GM19193 (cell line): Measurements from ENCODE around the gene PIGZ.

ENCODE experiments used
- POLR2A ChIP-seq: IDR thresholded peaks from 4 replicates; pipeline ENCODE4 v1.6.1; 2011; ENCODE audit not compliant: insufficient read depth, insufficient read length; ENCODE audit errors: extremely low read depth

PIGZ gene

DNA sequence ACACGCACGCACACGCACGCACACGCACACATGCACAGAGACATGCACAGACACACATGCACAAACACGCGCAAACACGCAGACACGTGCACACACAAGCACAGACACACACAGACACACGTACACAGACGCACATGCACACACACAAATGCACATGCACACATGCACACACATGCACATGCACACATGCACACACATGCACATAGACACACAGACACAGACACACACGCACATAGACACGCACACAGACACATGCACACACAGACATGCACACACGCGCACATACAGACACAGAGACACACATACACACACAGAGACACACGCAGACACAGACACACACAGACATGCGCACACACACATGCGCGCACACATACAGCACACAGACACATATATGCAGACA is 26.4 kb upstream of the PIGZ start:
- TF ChIP-seq POLR2A = no peak

DNA sequence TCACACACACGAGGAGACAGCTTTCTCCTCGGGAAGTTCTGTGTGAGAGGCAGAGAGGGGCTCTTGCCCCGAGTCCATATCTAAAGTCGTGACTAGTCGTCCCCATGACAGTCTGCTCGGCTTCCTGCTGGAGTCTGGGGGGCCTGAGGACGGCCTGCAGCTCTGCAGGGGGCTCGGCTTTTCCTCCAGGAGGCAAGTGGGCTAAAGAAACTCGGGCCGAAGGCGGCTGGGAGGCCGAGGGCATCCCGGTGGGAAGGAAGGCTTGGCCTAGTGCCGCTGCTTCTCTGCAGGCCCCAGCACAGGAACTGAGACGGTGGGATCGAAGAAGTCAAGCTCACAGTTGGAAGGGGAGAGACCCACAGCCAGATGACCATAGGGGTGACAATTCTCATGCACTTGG is 25.4 kb upstream of the PIGZ start:
- TF ChIP-seq POLR2A = no peak

DNA sequence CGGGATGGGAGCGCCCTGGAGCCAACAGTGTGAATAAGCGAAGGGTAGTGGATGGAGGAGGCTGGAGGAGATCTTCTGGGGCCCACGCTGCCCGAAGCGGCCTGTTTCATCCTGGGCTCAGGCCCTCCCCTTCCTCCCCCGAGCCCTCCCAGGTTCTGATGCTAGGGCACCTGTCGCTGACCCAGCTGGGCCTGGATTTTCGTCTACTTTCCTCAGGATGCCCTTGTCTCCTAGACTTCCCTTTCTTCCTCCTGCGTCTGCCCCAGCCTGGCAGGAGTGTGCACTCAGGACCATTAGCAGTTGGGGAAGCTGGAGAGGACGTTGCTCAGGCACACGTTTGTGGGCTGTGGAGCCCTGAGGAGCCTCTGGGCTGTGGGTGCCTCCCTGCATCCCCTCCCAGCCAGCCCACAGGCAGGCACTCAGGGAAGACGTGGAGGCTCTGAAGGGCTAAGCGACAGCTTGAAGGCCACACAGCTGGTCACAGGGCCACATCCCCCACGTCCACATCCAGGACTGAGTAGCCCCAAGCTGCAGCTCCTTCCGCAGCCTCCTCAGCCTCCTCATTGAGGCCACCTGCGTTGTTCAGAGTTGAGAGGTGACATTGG is 23.9 kb upstream of the PIGZ start:
- no peak for TF ChIP-seq POLR2A

DNA sequence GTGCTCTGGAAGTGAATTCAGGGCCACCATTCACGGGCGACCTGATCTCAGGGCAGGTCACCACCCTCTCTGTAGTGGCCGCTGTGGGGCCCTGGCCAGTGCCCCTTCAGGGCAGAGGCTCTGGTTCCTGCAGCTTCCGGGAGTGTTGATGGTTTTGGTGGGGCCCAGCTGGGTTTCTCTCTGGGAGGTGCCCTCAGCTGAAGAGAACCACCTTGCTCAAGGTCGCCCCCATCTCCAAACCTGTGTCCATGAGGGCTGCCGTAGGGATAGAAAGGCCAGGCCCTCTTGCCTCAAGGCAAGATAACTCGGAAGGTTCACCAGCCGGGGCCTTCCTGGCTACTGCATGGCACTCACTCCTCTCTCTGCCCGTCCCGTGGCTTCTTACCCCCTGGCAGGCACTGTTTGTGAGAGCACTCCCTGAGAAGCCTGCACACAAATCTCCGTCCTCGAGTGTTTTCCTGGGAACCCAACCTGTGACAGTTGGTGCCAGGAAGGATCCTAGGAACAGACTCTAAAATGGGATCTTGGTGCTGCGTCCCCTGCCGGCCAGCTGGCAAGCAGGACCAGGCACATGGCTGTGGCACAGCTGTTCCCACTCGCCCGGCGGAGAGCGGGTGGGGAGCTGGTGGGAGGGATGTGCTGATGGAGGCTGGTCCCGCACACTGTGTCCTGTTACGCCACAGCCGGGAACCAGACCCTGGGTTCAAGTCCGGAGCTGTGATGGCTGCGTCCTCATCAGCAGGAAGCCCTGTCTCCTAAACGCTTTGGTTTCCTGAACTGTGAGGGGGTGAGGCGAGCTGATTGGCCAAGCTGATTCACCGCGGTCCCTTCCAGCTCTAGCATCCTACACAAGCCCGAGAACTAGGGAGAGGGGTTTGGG is 23.2 kb upstream of the PIGZ start:
- no peak for TF ChIP-seq POLR2A

DNA sequence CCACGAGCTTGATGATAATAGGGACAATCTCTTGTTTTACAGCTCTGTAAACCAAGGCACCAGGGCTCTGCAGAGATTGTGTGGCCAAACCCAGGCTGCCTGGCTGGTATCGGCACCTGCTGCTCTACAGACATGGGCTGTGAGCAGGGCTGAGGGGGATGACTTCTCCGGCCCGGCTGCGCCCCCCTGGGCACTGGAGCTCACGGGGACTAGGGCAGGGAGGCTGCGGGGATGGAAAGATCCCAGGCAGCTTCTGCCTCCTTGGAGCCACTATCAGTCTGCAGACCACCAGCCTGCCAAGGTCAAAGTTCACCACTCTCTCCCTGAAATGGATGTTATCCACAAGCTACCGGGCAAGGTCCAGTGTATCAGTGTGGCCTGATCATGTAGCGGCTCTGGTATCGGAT is 22.0 kb upstream of the PIGZ start:
- TF ChIP-seq POLR2A = no peak

DNA sequence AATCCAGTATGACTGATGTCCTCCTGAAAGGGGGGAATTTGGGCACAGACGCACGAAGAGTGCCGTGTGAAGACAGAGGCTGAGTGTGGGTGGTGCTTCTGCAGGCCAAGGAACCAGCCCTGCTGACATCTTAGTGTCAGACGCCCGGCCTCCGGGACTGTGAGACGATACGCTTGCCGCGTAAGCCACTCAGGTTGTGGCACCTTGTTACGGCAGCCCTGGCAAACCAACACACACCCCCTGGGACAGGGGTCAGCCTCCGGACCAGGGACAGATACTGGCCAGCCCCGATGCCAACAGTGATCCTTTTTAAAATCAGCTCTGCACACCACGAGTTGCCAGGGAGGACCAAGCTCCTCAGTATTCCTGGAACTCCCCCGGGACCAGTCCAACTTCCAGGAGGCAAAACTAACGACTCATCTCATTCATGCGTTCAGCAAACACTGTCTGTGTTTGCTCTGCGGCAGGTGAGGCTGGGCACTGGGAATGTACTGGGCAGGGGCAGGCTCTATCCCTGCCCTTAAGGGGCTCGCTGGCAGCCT is 21.2 kb upstream of the PIGZ start:
- TF ChIP-seq POLR2A = no peak

DNA sequence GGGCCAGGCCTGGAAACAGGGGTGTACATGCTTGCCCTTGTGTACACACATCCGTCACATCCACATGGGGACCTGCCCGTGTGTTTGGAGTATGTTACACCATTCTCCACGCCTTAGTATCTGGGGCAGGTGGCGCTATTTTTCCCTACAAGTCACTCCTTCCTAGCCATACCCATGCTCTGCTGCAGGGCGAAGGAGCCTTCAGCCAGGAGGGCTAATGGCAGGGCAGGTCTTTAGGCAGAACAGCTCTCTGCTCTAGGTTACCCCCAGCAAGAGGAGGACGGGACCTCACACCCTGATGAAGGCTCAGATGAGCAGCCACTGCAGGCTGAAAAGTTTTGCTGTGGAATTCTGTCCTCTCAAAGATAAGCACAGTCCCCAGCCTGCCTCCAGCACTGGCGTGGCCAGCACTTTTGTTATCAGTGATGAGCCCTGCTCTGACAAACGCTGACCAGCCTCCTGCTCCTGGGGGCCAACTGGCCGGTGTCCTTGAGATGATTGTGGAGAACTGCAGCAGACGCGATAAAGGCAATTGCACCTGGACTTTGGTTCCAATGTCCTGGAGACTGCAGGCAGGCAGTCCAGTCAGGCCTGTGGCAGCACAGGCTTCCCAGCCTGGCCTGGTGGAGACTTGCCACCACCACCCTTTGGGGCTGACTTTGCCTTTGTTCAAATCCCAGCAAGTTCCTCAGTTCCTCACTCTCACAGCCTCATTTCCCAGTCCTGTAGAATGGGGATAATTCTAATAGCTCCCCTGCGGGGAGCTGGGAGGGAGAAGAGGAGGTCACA is 19.8 kb upstream of the PIGZ start:
- no peak for TF ChIP-seq POLR2A

DNA sequence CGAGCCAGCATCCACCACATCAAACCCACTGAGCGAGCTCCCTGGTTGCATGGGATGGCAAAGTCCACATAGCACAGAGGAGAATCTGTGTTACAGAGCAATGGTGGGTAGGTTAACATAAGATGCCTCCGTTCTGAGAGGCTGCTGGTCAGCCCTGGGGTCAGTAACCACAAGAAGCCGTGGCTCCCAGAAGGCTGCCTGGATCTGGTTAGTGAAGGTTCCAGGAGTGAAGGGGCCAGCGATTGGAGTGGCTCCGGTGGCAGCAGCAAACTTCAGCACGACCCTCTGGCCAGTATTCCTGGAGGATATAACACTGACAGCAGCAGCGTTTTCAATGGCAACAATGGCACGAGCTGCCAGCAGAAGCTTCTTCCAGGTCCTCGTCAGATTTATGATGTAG is 18.4 kb upstream of the PIGZ start:
- TF ChIP-seq POLR2A = no peak

DNA sequence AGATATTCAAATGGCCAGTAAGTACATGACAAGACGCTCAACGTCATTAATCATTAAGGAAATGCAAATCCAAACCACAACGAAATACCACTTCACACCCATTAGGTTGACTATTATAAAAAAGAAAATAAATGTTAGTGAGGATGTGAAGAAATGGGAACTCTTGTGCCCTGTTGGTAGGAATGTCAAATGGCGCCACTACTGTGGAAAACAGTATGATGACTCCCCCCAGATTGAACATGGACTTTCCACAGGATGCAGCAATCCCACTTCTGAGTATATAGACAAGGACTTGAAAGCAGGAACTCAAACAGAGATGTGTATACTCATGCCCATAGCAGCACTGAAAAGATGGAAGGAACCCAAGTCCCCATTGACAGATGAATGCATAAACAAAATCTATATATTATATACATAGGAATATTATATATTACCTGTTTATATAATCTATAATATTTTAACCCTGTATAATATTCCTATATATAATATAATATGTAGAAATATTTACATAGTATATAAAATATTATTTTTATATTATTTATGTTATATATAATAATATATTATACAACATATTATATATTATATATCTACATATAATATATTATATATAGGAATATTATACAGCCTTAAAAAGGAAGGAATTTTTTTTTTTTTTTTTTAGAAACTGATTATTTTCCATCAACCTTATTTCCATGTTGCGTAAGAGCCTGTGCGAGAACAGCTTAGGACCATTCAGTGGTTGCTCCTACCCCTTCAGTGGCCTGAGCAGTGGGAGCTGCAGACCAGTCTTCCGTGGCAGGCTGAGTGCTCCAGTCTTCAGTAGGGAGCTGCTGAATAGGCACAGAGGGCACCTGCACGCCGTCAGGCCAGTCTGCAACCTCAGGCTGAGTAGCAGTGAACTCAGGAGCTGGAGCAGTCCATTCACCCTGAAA is 17.6 kb upstream of the PIGZ start:
- TF ChIP-seq POLR2A = no peak

DNA sequence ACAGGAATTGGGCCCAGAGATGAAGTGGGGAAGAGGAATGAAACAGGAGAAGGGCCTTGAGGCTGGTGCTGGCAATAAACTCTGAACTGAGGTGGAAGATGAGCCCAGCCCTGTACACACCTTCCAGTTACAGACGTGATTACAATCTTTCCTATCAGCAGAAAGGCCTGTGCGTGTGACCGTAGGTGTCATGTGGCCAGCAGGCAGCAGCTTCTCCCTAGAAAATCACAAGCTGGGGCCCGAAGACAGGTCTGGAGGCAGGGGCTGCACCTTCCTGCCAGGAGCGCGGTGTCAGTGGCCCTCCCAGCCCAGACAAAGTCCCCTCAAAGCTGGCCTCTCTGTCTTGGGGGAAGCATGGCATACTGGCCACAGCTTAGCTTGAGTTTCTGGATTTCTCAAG is 16.7 kb upstream of the PIGZ start:
- no peak for TF ChIP-seq POLR2A

DNA sequence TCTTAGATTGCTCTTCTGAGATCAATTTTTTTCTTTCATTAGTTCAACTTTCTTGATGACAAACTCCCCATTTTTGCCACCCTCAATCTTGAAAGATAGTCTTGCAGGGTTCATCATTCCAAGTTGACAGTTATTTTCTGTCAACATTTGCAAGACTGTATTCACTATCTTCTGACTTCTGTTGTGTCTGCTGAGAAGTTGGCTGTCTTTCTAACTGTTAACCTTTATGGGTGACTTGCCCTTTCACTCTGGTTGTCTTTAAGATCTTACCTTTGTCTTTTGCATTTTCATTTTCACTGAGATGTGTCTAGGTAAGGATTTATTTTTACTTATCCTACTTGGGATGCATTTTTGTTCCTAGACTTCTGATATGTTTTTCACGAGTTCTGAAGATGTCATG is 14.6 kb upstream of the PIGZ start:
- no peak for TF ChIP-seq POLR2A

DNA sequence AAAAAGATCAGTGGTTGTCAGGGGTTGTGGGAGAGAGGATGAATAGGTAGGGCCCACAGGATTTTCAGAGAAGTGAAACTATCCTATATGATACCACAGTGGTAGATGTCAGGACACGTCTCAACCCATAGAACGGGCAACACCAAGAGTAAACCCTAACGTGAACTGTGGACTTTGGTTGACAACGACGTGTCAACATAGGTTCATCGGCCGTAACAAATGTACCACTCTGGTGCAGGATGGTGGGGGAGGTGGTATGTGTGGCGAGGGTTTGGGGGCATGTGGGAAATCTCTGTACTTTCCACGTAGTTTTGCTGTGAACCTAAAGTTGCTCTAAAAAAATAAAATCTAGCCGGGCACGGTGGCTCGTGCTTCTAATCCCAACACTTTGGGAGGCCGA is 13.0 kb upstream of the PIGZ start:
- no peak for TF ChIP-seq POLR2A

DNA sequence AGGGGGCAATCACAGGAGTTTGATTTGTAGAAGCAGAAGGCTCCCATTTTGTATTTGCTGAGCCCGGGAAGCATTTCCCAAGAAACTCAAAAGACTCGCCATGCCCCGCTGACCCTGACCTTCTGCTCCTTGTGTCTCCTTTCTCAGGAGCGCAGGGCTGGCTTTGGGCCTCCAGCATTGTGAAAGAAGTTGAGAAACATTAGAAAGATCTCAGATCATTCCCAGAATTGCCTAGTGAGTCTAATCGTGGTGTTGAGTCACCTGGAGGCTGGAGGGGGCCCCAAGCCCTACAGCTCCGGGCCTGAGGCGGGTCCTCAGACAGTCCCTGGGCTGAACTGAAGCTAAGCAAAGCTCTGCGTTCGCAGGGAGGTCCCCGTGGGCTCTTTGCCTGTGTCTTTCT is 10.9 kb upstream of the PIGZ start:
- TF ChIP-seq POLR2A = no peak

DNA sequence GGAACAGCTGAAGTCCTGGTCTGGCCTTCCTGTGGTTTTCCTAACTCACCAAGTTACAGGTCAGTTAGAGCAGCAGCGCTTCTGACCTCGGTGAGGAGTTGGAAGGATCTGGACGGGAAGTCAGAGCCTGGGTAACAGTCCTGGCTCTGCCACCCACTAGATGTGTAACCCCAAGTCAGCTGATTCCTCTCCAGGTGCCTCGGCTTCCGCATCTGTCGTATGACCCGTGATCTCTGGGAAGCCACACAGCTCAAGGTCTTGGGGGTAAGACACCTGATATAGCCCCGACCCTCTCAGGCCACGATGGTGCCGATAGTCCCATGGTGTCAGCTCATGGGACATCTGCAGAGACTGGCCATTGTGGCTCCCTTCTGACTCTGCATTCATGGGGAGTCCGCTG is 8.3 kb upstream of the PIGZ start:
- no peak for TF ChIP-seq POLR2A
